Measurements from ENCODE around the gene GPC6. TPM values are rescaled to one million over a fixed set of nuclear protein-coding genes. Genes with fewer than 3 reads are reported as not detected.

Gene GPC6
- total RNA-seq, 1 donor = 77.8 TPM

GRCh38 chr13:94154367-94154766, 927.8 kb downstream of the GPC6 start:
- H3K4me3 ChIP-seq (ENCODE audit: insufficient read depth, low read length) = no peak overlapping the region
- no peak overlapping the region for H3K4me2 ChIP-seq (ENCODE audit: insufficient read depth, low read length)

GRCh38 chr13:94157705-94158218, 931.2 kb downstream of the GPC6 start:
- H3K79me2 ChIP-seq (ENCODE audit: insufficient read depth, low read length) = no peaks in the 10 kb centered on the region
- H4K20me1 ChIP-seq (ENCODE audit: insufficient read depth, low read length) = no peaks in the 10 kb centered on the region
- no peak overlapping the region for H3K27ac ChIP-seq (ENCODE audit: low read depth, low read length)
- H3K36me3 ChIP-seq (ENCODE audit: insufficient read depth, low read length) = no peaks in the 10 kb centered on the region
- no peak overlapping the region for H3K4me3 ChIP-seq (ENCODE audit: insufficient read depth, low read length)
- H2AFZ ChIP-seq (ENCODE audit: low read length) = no peak overlapping the region
- H3K4me2 ChIP-seq (ENCODE audit: insufficient read depth, low read length) = no peak overlapping the region
- no peak for DNase-seq (ENCODE audit: insufficient read length, low spot score, missing footprints)
- no peaks in the 10 kb centered on the region for H3K9me3 ChIP-seq (ENCODE audit: low read depth, low read length)
- TF ChIP-seq CTCF (IDR thresholded peaks at IDR 0.05; ENCODE audit: extremely low read depth, low read depth, low read length) = no peak
- no peaks in the 10 kb centered on the region for H3K27me3 ChIP-seq (ENCODE audit: insufficient read depth, low read length)
- peaks cover 11% of the 10 kb centered on the region for H3K4me1 ChIP-seq (ENCODE audit: insufficient read depth, low read length)

More at GRCh38 chr13:94154367-94154766, 927.8 kb downstream of the GPC6 start:
- no peak for TF ChIP-seq CTCF (IDR thresholded peaks at IDR 0.05; ENCODE audit: extremely low read depth, low read depth, low read length)
- Histone ChIP-seq H3K9me3 (ENCODE audit: low read depth, low read length) (no peaks in the 10 kb centered on the region), H3K4me1 (ENCODE audit: insufficient read depth, low read length) (peaks cover 11% of the 10 kb centered on the region), H4K20me1 (ENCODE audit: insufficient read depth, low read length) (no peaks in the 10 kb centered on the region), H3K27me3 (ENCODE audit: insufficient read depth, low read length) (no peaks in the 10 kb centered on the region), H3K27ac (ENCODE audit: low read depth, low read length) (no peak overlapping the region), H3K79me2 (ENCODE audit: insufficient read depth, low read length) (no peaks in the 10 kb centered on the region), H3K36me3 (ENCODE audit: insufficient read depth, low read length) (no peaks in the 10 kb centered on the region), H2AFZ (ENCODE audit: low read length) (no peak overlapping the region)
- peak; percentile 54 for DNase-seq (ENCODE audit: insufficient read length, low spot score, missing footprints)

GRCh38 chr13:94160875-94161274, 934.3 kb downstream of the GPC6 start:
- no peaks in the 10 kb centered on the region for H3K27me3 ChIP-seq (ENCODE audit: insufficient read depth, low read length)
- no peak overlapping the region for H2AFZ ChIP-seq (ENCODE audit: low read length)
- TF ChIP-seq CTCF (IDR thresholded peaks at IDR 0.05; ENCODE audit: extremely low read depth, low read depth, low read length) = no peak
- H3K36me3 ChIP-seq (ENCODE audit: insufficient read depth, low read length) = no peaks in the 10 kb centered on the region
- H3K9me3 ChIP-seq (ENCODE audit: low read depth, low read length) = no peaks in the 10 kb centered on the region
- H3K4me2 ChIP-seq (ENCODE audit: insufficient read depth, low read length) = no peak overlapping the region
- H3K27ac ChIP-seq (ENCODE audit: low read depth, low read length) = no peak overlapping the region
- no peaks in the 10 kb centered on the region for H3K79me2 ChIP-seq (ENCODE audit: insufficient read depth, low read length)
- no peak overlapping the region for H3K4me3 ChIP-seq (ENCODE audit: insufficient read depth, low read length)
- no peaks in the 10 kb centered on the region for H4K20me1 ChIP-seq (ENCODE audit: insufficient read depth, low read length)
- DNase-seq (ENCODE audit: insufficient read length, low spot score, missing footprints) = no peak
- H3K4me1 ChIP-seq (ENCODE audit: insufficient read depth, low read length) = no peaks in the 10 kb centered on the region

- no peak for TF ChIP-seq CTCF (IDR thresholded peaks at IDR 0.05; ENCODE audit: extremely low read depth, low read depth, low read length)
- no peaks in the 10 kb centered on the region for H3K79me2 ChIP-seq (ENCODE audit: insufficient read depth, low read length)
- H3K9me3 ChIP-seq (ENCODE audit: low read depth, low read length) = no peaks in the 10 kb centered on the region
- H3K4me1 ChIP-seq (ENCODE audit: insufficient read depth, low read length) = no peaks in the 10 kb centered on the region
- H3K27me3 ChIP-seq (ENCODE audit: insufficient read depth, low read length) = no peaks in the 10 kb centered on the region
- no peak overlapping the region for H3K4me3 ChIP-seq (ENCODE audit: insufficient read depth, low read length)
- no peaks in the 10 kb centered on the region for H3K36me3 ChIP-seq (ENCODE audit: insufficient read depth, low read length)
- H4K20me1 ChIP-seq (ENCODE audit: insufficient read depth, low read length) = no peaks in the 10 kb centered on the region
- no peak overlapping the region for H3K27ac ChIP-seq (ENCODE audit: low read depth, low read length)
- DNase-seq (ENCODE audit: insufficient read length, low spot score, missing footprints) = no peak
- peak overlapping the region; percentile 61 for H2AFZ ChIP-seq (ENCODE audit: low read length)
- no peak overlapping the region for H3K4me2 ChIP-seq (ENCODE audit: insufficient read depth, low read length)
These were observed 935.7 kb downstream of the GPC6 start for GRCh38 chr13:94162289-94162688.

Data from osteoblast (primary cell).